ENCODE measurements around the gene SYVN1. TPM values are rescaled to one million over a fixed set of nuclear protein-coding genes. Genes with fewer than 3 reads are reported as not detected.

Gene SYVN1
- total RNA-seq: 10.0 and 19.0 TPM in 2 replicates

DNA sequence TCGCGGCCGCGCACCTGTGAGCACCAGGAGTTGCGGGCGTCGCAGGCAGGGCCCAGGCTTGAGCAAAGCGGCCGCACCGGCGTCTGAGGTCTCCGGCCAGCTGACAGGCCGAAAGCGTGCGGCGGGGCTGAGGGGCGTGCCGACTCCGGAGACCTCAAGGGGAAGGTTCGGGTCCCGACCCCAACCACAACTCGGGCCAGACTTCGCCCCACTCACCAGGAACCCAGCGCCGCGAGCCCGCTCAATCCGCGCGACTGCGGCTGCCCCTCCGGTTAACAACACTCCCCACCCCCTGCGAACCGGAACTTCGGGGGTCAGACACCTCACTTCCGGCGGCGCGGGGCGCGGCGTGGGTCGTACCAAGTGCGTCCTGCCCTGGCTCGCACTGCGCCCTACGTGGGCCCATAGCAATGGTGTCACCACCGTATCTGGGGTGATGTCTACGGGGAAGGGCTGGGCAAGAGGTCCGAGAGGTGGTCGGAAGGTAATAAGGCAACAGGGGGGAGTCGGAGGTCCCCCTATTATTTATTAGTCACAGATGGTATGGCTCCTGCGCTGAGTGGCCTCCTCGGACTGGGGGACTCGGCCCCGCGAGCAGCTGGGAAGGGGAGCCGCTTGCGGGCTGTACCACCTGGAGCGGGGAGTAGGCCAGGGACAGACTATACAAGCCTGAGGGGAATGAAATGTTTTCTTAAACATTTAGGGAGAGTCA is at the start of gene SYVN1:
Gene SYVN1 (minus strand): TSS at position 280 of the 712 bp plus-strand sequence. CDS start 918 bp downstream, outside the sequence.

DNA sequence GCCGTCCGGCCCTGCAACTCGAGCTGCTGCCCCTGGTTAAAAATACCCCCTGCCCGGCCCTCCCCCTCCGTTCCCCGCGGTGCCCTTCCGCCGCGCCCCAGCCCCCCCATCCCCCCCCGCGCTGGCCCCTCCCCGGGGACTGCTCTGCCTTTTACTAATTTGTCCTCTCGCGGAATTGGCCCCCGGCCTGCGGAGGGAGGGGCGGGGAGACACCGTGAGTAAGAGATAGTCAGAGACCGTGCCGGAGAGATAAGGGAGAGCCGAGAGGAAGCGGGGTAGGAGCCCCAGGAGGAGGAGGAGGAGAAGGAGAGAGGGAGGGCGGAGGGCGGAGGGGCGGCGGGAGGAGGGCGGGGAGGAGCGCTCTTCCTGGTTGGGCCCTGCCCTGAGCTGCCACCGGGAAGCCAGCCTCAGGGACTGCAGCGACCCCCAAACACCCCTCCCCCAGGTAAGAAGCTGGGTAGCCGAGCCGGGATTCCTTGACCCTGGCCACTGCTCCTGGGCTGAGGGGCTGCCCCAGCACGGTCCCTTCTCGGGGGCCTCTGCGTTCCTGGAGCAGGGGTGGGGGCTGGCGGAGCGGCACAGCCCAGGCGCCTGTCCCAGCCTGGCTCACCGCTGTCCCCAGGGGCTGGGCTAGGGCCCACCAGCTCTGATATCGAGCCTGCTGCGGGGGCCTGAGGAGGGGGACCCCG is 47.4 kb upstream of the SYVN1 start, which contains the start of gene CAPN1:
Gene CAPN1 (plus strand): TSS at position 360 of the 689 bp plus-strand sequence. CDS start 774 bp downstream, outside the sequence.

DNA sequence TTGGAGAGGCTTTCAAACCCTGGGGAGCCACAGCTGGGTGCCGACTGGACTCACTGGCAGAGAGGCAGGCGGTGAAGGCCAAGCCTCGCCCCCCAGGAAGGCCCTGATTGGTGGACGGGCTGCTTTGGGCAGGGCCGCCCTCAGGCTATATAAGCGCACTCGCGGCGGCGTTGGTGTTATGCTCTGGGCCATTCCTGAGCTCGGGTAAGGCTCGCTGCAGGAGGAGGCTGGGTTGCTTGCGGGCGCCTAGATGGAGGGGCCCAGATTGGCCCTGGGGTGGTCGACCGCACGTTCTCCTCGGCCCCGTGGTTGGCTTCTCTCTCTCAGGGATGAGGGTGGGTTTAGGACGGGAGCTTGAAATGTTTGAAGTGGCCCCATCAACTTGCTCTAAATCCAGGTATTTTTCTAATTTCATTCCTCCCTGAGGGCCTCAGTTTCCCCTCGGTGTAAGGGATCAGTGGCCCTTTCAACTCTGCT is 35.8 kb upstream of the SYVN1 start, which contains the start of gene SPDYC:
Gene SPDYC (plus strand): TSS at position 176 of the 477 bp plus-strand sequence. CDS start 1,125 bp downstream, outside the sequence.

DNA sequence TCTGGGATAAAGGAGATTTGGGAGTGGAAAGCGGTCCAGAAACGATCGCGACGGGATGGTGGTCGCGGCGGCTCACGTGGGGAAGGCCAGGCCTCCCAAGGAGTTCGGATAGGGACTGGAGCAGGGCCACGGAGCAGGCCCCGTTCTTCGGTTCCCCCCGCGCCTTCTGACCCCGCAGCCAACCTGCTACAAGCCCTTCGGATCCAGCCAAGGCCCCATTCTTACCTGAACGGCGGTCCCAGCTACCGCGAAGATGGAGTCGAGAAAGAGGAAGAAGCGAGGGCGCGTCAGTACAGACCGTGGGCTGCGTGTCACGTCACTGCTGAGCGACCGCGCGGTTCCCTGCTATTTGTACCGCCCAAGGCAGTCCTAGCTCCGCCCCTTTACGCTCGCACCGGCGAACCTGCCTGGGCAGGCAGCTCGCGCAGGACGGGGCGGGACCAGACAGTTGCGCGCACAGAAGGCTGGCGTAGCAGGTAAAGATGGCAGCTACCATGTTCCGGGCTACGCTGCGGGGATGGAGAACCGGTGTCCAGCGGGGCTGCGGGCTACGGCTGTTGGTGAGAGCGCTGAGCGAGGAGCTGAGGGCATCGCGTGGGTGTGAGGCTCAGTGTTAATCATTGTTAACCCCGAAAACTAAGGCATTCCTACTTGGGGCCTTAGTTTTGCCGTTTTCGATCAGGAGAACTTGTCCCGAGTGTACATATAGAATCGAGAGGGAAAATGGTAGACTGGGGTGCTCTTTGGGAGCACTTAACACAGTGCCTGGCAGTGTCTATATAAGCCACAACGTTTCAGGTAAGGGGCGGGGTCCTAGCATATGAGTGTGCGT is 12.2 kb downstream of the SYVN1 start, which contains the start of the genes FAU and MRPL49:
Gene FAU (minus strand): TSS at position 270 of the 832 bp plus-strand sequence. CDS start 321 bp downstream, outside the sequence.
Gene MRPL49 (plus strand): TSS at position 457 of the 832 bp plus-strand sequence. CDS start 26 bp downstream, at position 483.

DNA sequence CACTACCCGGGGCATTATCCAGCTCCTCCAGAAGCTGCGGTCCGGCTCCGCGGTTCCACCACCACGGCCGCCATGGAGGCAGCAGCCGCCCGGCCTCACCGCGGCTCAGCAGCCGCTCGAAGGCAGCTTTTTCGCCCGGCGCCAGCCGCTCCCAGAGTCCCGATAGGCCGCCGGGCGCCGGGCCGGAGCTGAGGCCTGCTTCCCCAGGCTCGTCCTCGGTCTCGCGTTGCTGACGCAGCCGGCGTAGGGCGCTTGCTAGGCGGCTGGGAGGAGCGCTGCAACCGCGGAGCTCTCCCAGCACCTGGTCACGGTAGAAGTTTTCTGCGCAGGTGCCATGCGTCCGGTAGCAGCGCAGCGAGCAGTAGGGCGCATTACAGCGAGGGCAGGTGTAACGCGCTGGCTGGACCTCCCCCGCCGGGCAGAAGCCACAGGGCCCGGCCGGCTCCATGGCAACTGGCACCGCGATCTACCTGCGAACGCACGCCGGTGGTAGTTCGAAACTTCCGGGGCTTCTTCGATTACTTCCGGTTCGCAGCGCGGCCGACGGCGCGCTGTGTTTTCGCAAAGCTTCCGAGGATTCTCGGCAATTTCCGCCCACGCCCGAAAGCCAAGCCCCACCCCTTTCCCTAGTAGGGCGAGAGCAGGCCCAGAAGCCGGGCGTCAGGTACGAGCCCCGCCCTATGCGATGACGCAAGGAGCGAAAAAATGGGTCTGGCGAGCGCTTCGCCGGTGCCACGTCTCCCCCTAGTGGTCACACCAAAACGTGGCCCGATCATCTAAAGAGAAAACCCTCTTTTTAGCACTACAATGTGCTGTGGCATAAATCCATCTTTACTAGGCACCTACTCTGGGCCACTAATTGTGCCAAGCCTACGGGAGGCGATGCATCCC is 16.9 kb downstream of the SYVN1 start, which contains the start of gene ZNHIT2:
Gene ZNHIT2 (minus strand): TSS at position 496 of the 891 bp plus-strand sequence. CDS start 48 bp downstream, at position 448.

DNA sequence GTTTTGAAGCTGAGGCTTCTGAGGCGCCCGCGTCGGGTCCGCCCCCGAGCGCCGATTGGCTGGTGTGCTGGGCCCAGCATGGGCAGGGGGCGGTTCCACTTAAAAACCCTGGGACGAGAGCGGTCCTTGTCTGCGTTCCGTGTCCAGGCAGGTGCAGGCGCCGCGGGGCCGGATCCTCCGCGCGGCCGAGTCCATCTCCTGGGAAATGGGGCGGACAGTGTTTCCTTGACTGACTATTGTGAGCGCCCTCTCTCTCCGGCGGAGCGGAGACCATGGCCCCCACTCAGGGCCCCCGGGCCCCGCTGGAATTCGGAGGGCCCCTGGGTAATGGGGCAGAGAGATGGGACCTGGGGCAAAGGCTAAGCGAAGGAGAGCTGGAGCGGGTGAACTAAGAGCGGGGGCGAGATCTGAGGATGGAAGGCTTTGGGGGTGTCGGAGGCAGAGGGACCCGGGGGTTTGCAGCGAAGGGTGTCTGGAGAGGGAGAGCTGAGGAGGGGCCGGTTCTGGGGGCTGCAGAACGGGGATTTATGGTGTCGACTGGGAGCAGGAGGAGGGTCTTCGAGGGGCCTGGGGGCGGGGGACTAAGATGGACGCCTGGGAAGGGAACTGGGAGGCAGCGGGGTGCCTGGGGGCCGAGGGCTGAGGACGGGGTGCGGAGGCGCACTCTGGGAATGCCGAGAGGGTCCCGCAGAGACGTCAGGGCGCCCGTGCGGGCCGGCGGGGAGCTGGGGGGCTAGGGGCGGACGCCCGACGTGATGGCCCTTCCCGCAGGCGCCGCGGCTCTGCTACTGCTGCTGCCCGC is 22.4 kb downstream of the SYVN1 start, which contains the start of gene TM7SF2:
Gene TM7SF2 (plus strand): TSS at position 129 of the 802 bp plus-strand sequence. CDS start 144 bp downstream, at position 273.

DNA sequence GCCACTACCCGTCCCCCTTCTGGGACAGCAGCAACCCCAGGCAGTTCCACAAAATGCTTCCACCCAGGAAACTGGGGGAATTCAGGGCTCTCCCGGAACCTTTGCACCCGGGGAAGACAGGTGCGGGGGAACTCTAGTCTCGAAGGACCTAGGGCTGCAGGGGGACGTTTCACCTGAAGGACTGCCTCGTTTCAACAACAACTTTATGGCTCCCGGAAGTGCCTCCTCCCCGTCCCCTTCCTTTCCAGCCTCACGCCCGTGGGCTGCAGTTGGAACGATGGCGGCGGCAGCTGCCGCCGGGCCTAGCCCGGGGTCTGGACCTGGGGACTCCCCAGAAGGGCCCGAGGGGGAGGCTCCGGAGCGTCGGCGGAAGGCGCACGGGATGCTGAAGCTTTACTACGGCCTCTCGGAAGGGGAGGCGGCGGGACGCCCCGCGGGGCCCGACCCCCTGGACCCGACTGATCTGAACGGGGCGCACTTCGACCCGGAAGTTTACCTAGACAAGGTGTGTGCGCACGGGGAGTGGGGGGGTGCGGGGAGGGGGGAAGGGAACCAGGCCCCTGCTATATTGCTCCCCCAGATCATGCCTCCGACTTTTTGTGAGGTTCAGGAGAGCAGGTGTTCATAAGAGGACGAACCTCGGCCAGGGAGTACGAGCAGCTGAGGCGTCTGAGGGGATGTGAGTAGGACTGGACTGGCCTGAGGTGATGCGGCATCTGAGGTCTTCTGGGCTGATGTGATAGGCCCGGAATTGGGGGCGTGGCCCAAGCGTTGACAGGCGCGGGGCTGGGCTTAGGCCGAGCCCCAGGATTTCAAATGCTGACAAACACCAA is 38.1 kb downstream of the SYVN1 start, which contains the start of gene VPS51:
Gene VPS51 (plus strand): TSS at position 241 of the 833 bp plus-strand sequence. CDS start 37 bp downstream, at position 278.

DNA sequence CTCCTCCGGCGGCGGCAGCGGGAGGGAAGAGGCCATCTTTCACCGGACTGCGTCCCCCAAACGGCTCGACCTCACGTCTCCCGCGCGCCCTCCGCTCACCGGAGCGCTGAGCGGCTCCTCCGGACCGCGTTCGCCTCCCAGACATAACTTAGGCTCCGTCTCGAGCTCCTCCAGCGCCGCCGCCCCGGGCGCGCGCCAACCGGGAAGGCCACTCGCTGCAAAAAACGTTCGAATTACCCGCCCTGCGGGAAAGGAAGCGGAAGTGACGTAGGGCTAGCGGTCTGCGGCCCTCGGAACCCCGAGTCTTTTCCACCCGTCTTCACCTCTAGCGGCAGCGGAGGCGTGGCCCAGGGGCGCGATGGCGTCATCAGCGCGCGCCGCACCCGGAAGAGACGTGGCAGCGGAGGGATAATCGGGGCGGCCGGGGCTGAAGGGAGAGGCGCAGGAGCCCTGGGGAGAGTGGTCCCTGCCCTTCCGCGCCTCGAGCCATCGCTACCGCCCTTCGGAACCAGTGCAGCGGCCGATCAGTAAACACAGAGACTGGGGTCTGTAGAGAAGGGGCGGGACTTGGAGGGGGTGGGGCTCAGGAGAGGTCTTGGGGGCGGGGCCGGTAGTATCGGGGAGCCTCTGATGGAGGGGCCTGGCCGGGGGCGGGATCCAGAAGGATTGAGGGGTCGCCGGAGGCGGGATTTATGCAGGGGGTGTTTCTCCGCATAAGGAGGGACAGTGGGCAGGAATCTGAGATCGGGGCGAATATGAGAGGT is 50.3 kb downstream of the SYVN1 start, which contains the start of the genes CDCA5 and ZFPL1:
Gene CDCA5 (minus strand): TSS at position 207 of the 764 bp plus-strand sequence. CDS start 62 bp downstream, at position 145.
Gene ZFPL1 (plus strand): TSS at position 389 of the 764 bp plus-strand sequence. CDS start 477 bp downstream, outside the sequence.

Other genes starting within 250 kb of the SYVN1 start
- 11.7 and 13.5 TPM in 2 replicates for gene ATG2A, start 217.3 kb downstream of the SYVN1 start, total RNA-seq
- 6.0 and 28.2 TPM in 2 replicates for gene PPP2R5B, start 209.8 kb downstream of the SYVN1 start, total RNA-seq
- not detected in 2 replicates for gene GPHA2, start 198.6 kb downstream of the SYVN1 start, total RNA-seq
- gene MAJIN, start 162.4 kb downstream of the SYVN1 start, total RNA-seq: not detected in 2 replicates
- 0.21 and 0.96 TPM in 2 replicates for gene BATF2, start 137.5 kb downstream of the SYVN1 start, total RNA-seq
- gene ARL2, start 120.4 kb downstream of the SYVN1 start, total RNA-seq: 76.9 and 109 TPM in 2 replicates
- gene SNX15, start 107.1 kb downstream of the SYVN1 start, total RNA-seq: 13.5 and 21.3 TPM in 2 replicates
- gene SAC3D1, start 93.3 kb downstream of the SYVN1 start, total RNA-seq: 9.9 and 14.5 TPM in 2 replicates
- 15.9 and 18.1 TPM in 2 replicates for gene NAALADL1, start 76.0 kb downstream of the SYVN1 start, total RNA-seq
- 0.43 and 1.7 TPM in 2 replicates for gene CDCA5, start 50.5 kb downstream of the SYVN1 start, total RNA-seq
- 33.0 and 41.2 TPM in 2 replicates for gene ZFPL1, start 50.3 kb downstream of the SYVN1 start, total RNA-seq
- 178 and 180 TPM in 2 replicates for gene VPS51, start 38.3 kb downstream of the SYVN1 start, total RNA-seq
- 30.6 and 40.3 TPM in 2 replicates for gene TM7SF2, start 22.6 kb downstream of the SYVN1 start, total RNA-seq
- 21.2 and 22.6 TPM in 2 replicates for gene ZNHIT2, start 16.8 kb downstream of the SYVN1 start, total RNA-seq
- gene FAU, start 12.4 kb downstream of the SYVN1 start, total RNA-seq: 358 and 363 TPM in 2 replicates
- gene MRPL49, start 12.2 kb downstream of the SYVN1 start, total RNA-seq: 42.0 and 48.9 TPM in 2 replicates
- not detected in 2 replicates for gene SPDYC, start 35.7 kb upstream of the SYVN1 start, total RNA-seq
- gene CAPN1, start 47.4 kb upstream of the SYVN1 start, total RNA-seq: 219 and 240 TPM in 2 replicates
- gene POLA2, start 127.4 kb upstream of the SYVN1 start, total RNA-seq: 2.2 and 3.0 TPM in 2 replicates
- gene CDC42EP2, start 180.3 kb upstream of the SYVN1 start, total RNA-seq: 2.6 and 9.9 TPM in 2 replicates
- 24.8 and 29.8 TPM in 2 replicates for gene DPF2, start 199.3 kb upstream of the SYVN1 start, total RNA-seq
- gene TIGD3, start 220.2 kb upstream of the SYVN1 start, total RNA-seq: under 0.01 and 0.43 TPM in 2 replicates
- gene SLC25A45, start 248.1 kb upstream of the SYVN1 start, total RNA-seq: under 0.01 and 1.9 TPM in 2 replicates